C4-2B (cell line): ENCODE data around the gene PDE6G.

Experiments used
- CTCF ChIP-seq: fragments of 450-650 bp; conservative IDR thresholded peaks from 2 replicates; pipeline ENCODE4 v1.5.1; 2017; ENCODE audit warnings: mild to moderate bottlenecking
- ZFX ChIP-seq: fragments of 450-650 bp; IDR thresholded peaks from 2 replicates; pipeline ENCODE4 v1.6.1; 2017

GRCh38 chr17:81601525-81602120, 54.7 kb downstream of the PDE6G start:
- TF ChIP-seq CTCF (peak; percentile 95), ZFX (no peak)
